ENCODE results near the gene CPHXL2. TPM values are rescaled to one million over a fixed set of nuclear protein-coding genes. Genes with fewer than 3 reads are reported as not detected.
A peak's percentile ranks its signal among the peaks of the same experiment; 100 is the strongest.

The CPHXL2 gene
- total RNA-seq, 1 donor from 2014 or later, result not detected

- DNase-seq, result no peak
These were observed 36.2 kb downstream of the CPHXL2 start for GRCh38 chr16:75640598-75640997.

DNA sequence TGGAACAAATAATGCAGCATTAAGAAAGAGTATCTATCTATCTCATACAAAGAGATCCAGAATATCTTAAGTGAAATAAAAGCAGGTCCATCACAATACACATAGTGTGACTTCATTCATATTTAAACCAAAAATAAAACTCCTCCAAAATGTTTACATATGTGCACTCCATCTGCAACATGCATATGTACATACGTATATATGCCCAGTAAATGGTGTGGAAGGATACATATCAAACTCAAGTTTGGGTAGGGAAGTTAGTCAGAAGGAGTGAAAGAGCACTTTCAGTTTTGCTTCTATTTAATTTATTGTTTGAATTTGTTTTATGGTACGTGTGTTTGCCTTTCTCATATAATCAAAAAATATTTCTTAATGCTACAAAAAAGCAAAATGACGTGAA is 41.8 kb downstream of the CPHXL2 start:
- DNase-seq, result no peak

GRCh38 chr16:75632857-75633256 is 44.0 kb downstream of the CPHXL2 start:
- no peak for DNase-seq

DNA sequence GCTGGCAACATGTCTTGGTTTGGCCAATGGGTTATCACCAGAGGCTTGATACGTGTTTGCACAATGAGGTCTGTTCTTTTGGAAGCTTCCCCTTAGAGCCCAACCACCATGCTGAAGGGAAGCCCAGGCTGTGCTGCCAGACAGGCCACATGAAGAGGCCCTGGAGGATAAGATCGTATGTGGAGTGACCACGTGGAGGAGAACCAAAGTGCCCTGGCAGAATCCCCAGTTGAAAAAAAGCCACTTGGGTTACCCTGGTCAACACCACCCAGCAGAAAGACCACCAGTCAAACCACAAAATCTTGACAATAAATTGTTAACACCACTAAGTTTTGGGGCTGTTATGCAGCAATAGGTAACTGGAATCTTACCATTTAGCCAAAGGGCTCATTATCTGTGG is 46.8 kb downstream of the CPHXL2 start:
- no peak for DNase-seq

GRCh38 chr16:75629132-75629531 is 47.7 kb downstream of the CPHXL2 start:
- DNase-seq, result no peak

DNA sequence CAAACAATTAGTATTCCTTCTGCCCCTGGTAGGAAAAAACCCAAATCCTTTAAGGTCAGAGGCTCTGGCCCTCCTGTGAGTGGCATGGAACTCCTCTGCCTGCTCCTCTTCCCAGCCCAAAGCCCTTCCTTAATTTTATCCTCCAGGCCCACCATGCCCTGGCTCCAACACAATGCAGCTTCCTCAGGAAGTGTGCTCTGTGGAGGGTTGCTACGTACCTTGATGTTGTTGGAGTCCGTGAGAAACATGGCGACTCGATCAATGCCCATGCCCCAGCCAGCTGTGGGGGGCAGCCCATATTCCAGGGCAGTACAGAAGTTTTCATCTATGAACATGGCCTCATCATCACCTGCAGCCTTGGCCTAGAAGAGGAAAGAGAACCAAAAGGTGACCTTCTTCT is 48.5 kb downstream of the CPHXL2 start:
- no peak for DNase-seq

DNA sequence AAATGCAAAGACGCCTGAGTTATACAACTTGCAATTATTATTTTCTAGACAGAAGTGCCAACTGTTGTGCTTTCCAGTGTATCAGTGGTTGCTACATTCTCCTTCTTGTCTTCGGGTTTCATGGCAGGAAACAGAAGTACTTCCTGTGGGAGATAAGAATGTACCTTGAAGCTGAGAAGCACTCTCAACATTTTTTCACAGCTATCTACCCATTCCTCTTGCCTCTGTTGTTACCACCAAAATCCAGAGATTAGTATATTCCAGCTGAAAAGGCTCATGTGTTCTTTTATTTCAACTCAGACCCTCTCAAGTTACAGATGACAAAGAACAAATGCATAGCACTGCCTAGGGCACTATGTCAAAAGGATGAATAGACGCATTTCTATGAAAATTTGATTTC is 49.0 kb downstream of the CPHXL2 start:
- no peak for DNase-seq

DNA sequence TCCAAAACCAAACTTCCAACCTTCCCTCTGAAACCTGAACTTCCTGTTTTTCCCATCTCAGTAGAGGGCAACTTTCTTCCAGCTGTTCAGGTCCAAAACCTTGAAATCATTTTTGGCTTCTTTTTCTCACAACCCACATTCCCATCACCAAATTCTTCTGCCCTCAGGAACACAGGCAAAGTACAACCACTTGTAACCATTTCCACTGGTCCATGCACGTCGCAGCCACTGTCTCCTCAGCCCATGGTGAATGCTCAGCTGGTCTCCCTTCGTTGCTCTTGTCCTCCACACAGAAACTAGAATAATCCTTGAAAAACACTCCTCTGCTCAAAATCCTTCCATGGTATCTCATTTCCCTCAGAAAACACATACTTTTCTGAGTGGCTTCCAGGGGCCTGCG is 50.0 kb downstream of the CPHXL2 start:
- no peak for DNase-seq

DNA sequence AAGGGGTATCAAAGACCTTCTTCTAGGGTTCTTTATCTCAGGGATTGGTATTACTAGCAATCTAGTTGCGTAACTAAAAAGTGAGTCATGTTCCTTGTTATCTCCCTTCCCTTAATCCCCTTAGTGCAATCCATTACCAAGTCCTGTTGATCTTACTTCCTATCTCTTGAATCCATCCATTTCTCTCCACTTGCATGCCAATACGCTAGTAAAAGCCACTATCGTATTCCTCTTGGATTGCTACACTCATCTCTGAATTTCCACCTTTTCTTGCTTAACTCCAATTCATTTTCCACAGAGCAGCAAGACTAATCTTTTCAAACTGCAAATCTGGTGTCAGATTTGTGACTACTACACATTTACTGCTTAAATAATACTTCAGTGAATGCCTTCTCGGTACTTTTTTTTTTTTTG is 51.9 kb downstream of the CPHXL2 start:
- no peak for DNase-seq

DNA sequence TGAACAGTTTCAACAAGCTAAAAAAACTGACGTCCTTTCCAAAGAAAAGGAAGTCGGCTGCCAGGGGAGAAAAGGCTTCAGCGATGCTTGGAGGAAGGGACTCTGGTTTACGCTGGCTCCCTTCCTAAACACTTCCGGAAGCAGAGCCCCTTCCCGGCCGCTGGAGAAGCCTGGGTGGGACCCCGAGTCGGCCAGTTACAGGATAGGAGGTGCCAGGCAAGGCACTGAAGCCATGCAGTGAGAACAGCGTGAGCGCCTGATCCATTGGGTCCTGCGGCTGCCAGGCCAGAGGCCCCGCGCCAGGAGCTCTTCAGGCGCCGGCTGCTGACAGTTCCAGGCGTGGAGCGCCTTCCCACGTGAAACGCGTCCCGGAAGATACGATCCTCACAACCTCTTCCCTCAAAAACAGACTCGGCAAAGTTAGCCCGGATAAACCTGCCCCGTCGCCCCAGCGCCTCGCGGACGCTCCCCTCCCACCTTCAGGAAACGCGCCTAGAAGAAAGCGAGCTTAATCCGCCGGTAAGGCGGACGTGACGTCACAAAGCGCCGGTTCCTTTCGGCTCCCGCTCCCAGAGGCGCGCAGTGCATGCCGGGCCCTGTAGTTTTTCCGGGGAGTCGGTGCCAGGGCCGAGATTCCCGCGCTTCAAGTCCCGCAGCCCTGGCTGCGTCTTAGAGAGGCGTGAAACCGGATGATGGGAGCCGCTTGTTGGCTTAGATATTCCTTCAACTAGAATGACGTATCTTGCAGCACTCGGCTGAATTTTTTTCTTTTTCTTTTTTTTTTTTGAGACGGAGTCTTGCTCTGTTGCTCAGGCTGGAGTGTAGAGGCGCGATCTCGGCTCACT is 53.8 kb downstream of the CPHXL2 start, which contains the start of gene ADAT1:
ADAT1 (minus strand) TSS at position 521 of the 845 bp plus-strand sequence. CDS start 2,482 bp downstream, outside the sequence.
- DNase-seq, result peak; percentile 99

DNA sequence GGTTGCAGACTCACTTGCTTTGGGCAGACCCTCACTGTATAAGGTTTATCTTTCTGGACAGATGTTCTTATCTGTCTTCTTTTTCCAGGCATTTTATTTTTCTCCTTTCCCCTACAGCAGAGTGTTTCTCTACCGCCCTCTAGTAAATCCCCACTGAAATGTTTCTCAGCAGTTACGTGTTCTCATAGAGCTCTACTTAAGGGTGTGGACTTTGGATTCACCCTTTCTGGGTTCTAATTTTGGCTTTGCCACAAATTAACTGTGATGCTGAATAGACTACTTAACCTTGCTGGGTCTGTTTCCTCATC is 55.7 kb downstream of the CPHXL2 start:
- peak; percentile 22 for DNase-seq

DNA sequence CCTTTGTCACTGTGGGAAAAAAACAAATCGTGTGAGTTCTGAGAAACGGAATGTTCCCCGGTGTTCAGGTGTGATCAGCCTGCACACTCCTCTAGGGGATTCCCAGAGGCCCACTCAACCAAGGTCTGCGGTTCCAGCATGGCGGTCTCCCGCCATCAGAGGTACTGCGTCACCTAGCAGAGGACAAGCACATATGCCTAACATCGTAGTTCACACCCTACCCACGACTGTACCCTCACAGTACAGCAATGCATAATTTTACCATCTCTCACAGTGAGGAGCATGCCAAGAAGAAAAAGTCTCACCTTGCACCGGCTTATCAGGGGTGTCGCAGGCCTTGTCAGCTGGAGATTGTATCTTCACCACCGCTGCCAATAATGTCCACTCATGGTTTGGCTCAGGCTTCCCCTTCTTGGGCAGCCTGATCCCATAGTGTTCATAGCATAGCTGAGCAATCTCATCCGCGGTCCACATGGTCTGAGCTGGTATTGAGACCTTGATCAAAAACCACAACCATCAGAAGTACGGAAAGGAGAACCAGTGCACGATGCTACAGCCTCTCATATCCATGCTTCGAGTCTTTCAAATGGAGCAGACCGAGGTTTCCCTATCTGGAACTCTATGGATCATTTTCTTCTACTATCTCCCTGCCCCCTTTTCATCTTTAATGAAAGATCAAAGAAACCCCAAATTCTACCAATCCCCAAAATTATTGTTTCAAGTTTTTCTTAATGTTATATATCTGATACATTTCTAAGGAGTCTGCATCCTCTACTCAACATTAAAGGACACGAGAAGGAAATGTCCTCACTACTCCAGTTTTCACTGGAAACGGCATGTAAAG is 56.3 kb downstream of the CPHXL2 start:
- DNase-seq, result no peak

GRCh38 chr16:75618780-75619179 is 58.0 kb downstream of the CPHXL2 start:
- no peak for DNase-seq

DNA sequence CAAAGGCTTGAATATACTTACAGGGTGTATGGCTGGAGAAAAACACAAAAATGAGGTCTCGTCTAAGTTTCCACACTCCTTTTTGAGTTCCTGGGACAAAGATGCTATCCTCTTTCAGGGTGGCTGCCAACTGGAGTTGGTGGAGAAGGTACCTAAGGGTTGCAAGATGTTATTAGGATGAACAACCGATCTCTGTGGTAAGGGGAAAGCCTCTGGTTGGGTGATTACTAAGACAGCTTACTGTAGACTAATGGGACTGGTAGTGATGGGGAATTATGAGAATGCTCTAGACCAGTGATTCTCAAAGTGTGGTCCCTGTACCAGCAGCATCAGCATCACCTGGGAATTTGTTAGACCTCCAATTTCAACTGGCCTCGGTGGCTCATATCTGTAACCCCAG is 59.7 kb downstream of the CPHXL2 start:
- DNase-seq, result no peak

- DNase-seq, result no peak
These were observed 60.2 kb downstream of the CPHXL2 start for GRCh38 chr16:75616521-75617010.

DNA sequence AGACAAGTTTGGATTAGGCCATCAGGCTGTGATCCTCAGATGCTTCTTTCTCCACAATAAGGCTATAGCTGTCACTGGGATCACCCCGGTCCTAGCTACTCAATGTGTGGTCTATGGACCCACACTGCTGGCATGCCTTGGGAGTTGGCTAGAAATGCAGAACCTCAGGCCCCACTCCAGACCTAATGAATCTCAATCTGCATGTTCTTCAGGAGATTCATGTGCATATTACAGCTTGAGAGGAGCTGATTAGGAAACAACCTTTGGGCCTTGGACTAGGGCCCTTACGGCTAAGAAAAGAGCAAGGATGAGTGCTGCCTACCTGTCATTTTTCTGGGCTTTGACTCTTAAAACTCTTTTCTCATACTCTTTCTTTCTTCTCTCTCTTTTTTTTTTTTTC is 61.2 kb downstream of the CPHXL2 start:
- DNase-seq, result no peak

DNA sequence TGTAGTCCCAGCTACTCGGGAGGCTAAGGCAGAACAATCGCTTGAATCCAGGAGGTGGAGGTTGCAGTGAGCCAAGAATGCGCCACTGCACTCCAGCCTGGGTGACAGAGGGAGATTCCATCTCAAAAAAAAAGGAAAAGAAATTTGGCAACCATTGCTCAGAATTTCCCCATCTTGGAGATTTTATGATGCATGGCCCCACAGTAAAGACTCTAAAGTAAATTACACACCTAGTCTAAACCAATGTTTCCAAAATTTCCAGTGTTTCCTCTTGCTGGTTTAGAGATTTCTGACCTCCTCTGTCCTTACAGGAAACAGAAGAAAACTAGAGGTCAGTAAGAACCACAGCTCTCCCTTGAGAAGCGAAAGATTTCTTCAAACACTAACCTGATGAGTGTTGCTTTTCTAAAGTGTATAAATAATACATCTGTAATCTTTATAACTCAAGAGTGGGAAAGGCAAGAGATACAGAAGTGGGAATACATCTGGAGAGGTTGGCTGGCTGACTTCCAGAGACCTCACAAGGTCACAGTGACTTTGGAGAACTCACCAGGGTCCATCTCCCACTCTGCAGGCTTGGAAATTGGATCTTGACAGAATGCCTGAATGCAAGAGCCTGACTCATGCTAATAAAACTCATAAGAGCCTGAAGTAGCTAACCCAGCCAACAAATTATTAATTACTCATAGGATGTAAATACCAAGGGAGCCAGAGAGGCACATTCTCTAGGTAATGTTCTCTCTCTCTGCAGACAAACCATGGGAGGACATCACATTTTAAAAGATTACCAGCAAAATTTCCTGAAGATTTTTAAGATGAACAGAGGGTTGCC is 62.5 kb downstream of the CPHXL2 start:
- no peak for DNase-seq

Small RNA genes lying within 50 kb of the gene (small RNA-seq; reads per million reads assigned to genes)
- gene RN7SL520P (ENCODE audit: low replicate concordance), result not detected

Other genes with a start within 250 kb of the CPHXL2 start
- gene CFDP1, start 243.5 kb downstream of the CPHXL2 start, total RNA-seq, result 66.5 TPM
- 27.3 TPM for gene TMEM170A, start 212.3 kb downstream of the CPHXL2 start, total RNA-seq
- 2.1 TPM for gene CHST6, start 181.6 kb downstream of the CPHXL2 start, total RNA-seq
- not detected for gene CHST5, start 140.9 kb downstream of the CPHXL2 start, total RNA-seq
- 8.0 TPM for gene TMEM231, start 120.8 kb downstream of the CPHXL2 start, total RNA-seq
- 97.4 TPM for gene GABARAPL2, start 110.6 kb downstream of the CPHXL2 start, total RNA-seq
- gene ADAT1, start 53.7 kb downstream of the CPHXL2 start, total RNA-seq, result 47.7 TPM
- gene KARS1, start 29.3 kb downstream of the CPHXL2 start, total RNA-seq, result 118 TPM
- gene TERF2IP, start 29.2 kb downstream of the CPHXL2 start, total RNA-seq, result 82.0 TPM
- not detected for gene DUXB, start 24.5 kb upstream of the CPHXL2 start, total RNA-seq
- not detected for gene CPHXL, start 49.5 kb upstream of the CPHXL2 start, total RNA-seq

All from tongue (tissue), 3 donors.